Measurements from ENCODE around the gene MIEN1.
"Not testable (repeated sequence)": the region's sequence is repeated elsewhere in the genome, so short reads cannot be mapped to it uniquely, and the experiment has no call there.

MIEN1 gene

DNA sequence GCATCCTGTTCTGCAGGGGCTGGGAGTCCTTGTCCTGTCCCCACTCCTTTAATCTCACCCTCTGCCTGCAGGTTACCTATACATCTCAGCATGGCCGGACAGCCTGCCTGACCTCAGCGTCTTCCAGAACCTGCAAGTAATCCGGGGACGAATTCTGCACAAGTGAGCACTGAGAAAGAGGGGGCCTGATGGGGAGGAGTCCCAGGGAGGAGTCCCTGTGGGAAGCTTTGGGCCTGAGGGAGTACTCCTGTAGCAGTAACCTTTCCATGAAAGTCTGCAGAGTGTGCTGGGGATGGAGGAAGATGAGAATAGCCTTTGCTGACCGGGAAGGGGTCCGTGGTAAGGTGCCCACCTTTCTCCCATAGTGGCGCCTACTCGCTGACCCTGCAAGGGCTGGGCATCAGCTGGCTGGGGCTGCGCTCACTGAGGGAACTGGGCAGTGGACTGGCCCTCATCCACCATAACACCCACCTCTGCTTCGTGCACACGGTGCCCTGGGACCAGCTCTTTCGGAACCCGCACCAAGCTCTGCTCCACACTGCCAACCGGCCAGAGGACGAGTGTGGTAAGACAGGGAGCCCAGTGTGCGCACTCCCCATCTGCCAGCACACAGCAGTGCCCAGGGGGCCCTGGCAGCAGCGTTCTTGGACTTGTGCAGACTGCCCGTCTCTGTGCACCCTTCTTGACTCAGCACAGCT is 14.8 kb downstream of the MIEN1 start:
- no peak for DNase-seq

DNA sequence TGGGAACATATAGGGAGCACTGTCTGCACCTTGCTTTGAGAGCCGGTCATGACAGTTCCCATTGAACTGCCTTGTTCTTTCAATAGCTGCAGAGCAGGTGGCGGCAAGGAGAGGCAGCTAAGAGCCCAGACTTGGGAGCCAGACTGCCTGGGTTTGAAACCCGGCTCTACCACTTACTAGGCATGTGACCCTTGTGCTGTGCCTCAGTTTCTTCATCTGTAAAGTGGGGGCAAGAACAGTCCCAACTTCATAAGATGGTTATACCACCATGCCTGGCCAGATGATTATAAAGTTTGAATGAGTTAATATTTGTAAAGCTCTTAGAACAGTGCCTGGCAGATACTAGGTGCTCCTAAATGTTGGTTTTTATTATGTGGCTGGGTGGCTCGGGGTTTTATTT is 16.1 kb downstream of the MIEN1 start:
- no peak for DNase-seq

DNA sequence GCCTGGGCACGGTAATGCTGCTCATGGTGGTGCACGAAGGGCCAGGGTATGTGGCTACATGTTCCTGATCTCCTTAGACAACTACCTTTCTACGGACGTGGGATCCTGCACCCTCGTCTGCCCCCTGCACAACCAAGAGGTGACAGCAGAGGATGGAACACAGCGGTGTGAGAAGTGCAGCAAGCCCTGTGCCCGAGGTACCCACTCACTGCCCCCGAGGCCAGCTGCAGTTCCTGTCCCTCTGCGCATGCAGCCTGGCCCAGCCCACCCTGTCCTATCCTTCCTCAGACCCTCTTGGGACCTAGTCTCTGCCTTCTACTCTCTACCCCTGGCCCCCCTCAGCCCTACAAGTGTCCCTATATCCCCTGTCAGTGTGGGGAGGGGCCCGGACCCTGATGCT is 18.5 kb downstream of the MIEN1 start:
- DNase-seq, result no peak

DNA sequence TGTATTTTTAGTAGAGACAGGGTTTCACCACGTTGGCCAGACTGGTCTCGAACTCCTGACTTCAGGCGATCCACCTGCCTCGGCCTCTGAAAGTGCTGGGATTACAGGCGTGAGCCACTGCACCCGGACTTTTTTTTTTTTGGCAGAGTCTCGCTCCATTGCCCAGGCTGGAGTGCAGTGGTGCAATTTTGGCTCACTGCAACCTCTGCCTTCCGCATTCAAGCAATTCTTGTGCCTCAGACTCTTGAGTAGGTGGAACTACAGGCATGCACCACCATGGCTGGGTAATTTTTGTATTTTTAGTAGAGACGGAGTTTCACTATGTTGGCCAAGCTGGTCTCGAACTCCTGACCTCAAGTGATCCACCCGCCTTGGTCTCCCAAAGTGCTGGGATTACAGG is 19.3 kb downstream of the MIEN1 start:
- not testable (repeated sequence) for DNase-seq

DNA sequence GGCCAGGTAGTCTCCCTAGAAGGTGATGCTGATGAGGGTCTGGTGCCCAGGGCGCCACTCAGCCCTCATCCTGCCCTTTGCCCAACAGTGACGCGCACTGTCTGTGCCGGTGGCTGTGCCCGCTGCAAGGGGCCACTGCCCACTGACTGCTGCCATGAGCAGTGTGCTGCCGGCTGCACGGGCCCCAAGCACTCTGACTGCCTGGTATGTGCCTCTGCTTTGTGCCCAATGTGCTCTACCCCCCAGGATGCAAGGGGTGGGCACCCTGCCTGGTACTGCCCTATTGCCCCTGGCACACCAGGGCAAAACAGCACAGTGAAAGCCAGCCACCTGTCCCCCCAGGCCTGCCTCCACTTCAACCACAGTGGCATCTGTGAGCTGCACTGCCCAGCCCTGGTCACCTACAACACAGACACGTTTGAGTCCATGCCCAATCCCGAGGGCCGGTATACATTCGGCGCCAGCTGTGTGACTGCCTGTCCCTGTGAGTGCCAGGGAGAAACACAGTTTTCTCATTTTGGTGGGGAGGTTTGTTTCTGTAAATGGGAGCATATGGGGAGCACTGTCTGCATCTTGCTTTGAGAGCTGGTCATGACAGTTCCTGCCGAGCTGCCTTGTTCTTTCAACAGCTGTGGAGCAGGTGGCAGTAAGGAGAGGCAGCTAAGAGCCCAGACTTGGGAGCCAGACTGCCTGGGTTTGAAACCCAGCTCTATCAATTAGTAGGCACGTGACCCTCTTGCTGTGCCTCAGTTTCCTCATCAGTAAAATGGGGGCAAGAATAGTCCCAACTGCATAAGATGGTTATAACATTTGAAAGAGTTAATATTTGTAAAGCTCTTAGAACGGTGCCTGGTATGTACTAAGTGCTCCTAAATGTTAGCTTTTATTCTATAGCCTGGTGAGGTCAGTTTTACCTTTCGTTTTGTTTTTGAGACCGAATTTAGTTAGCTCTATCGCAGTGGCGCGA is 20.1 kb downstream of the MIEN1 start:
- no peak for DNase-seq

DNA sequence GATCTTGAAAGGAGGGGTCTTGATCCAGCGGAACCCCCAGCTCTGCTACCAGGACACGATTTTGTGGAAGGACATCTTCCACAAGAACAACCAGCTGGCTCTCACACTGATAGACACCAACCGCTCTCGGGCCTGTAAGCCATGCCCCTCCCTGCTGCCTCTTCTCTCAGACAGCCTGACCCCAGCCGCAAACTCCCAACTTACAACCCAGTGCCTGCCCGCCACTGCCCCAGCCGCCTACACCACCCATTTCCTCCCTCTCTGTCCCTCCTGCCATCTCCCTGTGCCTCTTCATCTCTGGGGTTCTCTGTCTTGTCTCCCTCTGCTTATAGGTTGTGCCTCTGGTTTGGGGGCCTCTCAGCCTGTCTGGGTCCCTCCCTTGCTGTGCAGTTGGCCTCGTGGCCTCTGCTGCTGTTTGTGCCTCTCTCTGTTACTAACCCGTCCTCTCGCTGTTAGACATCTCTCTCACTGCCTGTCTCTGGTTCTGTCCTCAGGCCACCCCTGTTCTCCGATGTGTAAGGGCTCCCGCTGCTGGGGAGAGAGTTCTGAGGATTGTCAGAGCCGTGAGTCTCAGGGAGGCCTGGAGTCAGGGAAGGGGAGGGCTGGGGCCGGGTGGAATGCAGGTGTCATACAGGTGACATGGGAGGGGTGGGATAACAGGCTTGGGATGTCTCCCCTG is 20.9 kb downstream of the MIEN1 start:
- DNase-seq, result no peak

DNA sequence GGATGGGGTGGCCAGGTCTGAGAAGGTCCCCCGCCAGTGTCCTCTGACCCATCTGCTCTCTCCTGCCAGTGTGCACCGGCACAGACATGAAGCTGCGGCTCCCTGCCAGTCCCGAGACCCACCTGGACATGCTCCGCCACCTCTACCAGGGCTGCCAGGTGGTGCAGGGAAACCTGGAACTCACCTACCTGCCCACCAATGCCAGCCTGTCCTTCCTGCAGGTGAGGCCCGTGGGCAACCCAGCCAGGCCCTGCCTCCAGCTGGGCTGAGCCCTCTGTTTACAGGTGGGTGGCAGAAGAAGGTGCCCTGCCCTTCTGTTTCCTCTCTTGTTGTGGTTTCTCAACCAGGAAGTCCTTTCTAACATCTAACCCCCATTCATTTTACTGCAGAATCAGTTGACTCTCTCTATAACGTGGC is 23.4 kb downstream of the MIEN1 start:
- no peak for DNase-seq

DNA sequence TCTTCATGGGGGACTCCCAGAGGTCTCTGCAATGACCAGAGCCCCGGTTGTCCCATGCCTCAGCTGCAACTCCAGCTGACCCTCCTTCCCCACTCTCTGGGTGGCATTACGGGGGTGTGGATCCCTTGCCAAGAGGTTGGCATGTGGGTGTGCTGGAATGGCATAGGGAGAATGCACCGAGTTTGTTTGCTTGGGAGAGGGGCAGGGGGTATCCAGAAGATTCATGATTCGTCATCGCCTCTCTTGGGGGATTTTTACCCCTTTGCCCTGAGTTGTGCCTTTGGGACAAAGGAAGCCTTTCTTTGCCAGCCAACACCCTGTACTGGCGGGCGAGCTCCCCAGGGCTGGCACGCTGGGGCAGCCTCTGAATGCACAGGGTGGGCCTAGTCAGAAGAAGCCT is 23.9 kb downstream of the MIEN1 start:
- no peak for DNase-seq

DNA sequence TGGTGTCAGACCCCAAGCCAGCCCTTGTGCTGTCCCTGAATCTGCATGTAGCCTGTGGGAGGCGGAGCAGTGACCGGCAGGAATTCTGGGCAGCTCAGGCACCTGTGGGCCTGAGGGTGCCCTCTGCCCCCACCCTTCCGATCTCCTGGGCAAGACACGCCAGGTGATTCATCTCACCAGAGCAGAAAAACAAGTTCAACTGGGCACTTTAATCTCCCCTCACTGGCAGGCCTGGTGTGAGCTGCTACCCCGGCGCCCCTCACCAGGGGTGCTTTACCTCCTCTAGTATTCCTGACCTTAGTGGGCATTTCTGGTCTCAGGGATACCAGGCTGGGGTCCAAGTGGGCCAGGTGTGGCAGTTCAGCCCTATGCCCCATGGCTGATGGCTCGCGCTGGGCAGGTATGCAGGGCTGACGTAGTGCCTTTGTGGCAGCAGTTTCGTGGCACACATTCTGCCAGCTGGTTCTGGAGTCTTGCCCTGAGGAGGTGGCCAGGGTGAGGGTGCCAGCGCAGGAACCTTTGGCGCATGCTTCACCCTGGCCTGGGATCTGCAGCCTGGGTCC is 24.5 kb downstream of the MIEN1 start:
- DNase-seq, result no peak

DNA sequence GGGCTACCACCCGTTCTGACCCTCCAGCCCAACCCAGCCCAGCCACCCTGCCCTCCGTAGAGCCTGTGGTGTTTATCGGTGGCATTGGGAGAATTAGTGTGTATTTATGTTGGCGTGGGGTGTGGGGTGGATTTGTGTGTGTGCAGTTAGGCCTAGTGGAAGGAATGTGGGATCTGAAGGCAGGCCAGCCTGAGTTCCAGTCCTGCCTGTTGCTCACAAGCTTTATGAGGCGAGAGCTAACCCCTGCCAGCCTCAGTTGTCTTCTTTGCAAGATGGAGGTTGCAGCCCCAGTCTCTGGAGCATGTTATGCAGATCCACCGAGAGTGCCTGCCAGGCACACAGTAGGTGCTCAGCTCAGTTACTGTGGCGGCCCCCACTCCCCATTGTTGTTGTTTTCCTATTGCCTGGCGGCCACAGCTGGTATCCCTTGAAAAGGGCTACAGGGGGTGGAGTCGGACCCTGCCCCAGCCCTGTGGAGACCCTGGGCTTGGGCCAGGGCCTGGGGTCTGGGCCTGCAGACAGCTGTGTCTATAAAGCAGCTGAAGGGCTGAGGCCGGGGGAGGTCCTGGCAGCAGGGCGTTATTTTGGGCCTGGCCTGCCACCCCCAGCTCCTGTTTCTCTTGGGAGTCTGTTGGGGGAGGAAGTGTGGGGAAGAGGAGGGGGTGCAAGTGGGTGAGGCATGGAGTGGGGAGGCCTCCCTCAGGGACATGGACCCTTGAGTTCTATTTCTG is 25.3 kb downstream of the MIEN1 start:
- DNase-seq, result no peak

DNA sequence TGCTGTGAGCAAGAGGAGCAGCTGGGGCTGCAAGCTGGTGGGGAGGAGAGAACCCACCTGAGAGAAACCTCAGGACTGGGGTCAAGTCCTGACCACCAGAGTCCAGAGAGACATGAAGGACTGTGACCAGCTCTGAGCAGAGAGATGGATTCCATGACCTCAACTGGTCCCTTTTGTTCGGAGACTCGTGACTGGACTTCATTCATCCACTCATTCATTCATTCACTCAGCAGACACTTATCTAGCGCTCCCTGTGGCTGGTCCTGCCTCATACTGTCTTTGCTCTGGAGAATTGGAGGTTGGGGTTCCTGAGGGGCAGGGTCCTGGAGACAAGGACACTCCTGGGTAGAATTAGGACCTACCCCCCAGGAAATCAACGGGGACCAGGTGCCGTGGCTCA is 26.4 kb downstream of the MIEN1 start:
- no peak for DNase-seq

DNA sequence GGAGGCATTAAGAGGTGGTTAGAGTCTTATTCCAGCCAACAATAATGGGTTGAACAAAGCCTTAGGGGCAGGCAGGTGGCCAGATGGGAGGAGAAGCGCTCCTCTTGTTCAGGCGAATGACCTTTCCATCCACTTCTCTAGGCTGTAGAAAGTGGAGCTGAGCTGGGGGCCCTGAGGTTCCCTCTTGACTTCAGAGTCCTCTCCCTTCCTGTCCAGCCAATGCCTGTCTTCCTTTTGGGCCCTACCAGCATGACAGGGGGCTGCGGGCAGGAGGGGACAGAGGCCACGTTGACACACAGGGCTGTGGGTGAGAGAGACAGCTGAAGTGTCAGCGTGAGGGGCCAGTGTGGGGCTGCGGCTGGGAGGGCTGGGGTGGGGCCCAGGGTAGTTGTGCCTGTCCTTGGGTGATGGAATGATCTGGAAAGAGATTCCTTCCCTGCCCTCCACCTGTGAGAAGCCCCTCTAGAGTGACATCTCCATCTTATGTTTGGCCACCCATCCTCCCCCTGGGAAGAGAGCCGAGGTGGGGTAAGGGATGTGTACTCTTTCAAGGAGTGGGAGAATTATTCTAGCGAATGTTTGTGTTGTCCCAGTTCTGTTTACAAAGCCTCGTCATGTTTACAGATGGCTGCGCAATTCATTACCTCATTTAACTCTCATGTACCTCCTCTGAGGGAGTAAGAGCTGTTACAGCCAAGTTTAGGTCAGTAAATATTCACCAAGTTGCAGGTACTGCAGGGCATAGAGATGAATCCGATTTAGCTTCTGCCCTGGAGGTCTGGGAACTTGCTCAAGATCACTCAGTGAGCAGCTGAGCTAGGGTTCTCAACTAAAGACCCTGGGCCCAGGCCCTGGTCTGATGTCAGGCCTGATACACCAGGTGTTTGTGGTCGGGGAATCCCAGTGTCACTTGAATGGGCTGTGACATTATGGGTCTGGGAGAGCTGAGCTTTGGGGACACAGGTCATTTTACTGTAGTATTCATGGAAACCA is 27.1 kb downstream of the MIEN1 start:
- no peak for DNase-seq

DNA sequence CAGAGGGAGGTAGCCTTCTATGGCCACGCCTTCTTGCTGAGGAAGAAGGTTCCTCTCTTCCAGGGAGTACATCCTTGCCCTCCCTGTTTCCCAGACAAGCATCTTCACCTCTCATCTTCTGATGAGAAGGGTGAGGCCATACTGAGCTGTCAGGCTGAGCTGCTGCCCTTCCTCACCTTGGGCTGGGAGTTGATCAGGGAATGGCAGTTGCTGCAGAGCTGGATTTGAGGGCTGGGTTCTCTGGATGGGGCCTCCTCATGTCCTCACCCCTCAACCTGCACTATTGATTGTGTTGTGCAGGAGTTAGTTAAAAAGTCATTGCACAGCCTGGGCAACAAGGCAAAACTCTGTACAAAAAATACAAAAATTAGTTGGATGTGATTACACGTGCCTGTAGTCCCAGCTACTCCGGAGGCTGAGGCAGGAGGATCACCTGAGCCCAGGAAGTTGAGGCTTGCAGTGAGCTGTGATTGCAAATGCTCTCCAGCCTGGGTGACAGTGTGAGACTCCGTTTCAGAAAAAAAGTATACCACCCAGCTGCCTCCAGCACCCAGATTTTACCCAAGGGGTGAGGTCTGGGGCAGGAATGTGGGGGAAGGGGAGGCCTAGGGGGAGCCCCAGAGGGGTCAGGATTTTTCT is 28.4 kb downstream of the MIEN1 start:
- DNase-seq, result no peak

DNA sequence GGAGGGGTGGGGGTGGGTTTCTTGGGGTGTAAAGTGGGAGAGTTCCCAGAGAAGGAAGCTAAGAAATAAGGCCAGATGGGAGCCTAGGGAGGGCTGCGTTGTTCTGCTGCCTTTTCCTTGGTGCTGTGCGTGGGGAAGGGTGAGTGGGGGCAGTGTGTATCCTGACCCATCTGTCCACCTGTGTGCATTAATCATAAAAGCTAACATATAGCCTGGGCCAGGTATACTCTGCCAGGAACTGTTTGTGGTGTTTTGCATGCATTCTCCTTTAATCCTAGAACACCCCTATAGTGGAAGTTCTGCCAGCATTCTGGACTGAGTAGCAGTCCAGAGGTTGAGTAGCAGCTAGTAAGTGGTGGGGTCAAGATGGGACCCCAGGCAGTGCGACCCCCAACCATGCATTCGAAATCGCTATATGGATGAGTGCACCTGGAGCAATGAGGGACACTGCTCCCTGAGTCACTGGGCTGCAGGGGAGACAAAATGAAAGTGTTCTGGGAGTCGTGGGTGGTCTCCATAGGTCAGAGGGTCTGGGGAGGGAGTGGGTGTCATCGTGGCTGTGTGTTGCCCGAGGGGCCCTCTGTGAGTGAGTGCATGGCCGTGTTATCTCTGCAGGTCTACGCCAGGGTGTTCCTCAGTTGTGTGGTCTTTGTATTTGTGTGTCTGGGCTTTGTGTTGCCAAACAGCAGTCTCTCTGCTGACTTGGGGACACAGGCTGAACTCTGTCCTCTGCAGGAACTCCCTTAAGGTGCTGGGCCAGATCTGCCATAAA is 29.1 kb downstream of the MIEN1 start:
- no peak for DNase-seq

DNA sequence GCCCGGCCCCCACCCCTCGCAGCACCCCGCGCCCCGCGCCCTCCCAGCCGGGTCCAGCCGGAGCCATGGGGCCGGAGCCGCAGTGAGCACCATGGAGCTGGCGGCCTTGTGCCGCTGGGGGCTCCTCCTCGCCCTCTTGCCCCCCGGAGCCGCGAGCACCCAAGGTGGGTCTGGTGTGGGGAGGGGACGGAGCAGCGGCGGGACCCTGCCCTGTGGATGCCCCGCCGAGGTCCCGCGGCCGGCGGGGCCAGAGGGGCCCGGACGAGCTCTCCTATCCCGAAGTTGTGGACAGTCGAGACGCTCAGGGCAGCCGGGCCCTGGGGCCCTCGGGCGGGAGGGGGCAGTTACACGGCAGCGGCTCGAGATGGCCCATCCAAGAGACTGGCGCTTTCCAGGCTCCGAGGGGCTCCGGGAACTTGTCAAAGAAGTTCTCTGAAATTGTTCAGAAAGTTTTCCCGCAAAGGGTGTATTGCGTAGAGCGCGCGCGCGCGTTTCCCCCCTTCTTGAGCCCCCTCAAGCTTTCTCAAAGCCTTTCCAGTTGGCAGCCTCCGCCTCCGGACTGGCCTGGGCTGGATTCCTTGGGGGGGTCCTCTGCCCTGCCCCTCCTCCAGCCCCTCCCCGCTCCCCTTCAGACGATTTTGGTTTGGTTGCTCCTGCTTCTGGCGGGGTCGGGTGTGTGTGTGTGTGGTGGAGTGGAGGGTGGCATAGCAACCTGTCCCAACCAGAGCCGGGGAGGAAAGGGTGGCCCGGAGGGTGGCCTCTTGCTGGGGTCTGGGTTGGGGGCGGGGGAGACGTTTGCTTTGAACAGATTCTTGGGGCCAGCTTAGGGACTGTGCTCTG is 30.0 kb downstream of the MIEN1 start:
- no peak for DNase-seq

DNA sequence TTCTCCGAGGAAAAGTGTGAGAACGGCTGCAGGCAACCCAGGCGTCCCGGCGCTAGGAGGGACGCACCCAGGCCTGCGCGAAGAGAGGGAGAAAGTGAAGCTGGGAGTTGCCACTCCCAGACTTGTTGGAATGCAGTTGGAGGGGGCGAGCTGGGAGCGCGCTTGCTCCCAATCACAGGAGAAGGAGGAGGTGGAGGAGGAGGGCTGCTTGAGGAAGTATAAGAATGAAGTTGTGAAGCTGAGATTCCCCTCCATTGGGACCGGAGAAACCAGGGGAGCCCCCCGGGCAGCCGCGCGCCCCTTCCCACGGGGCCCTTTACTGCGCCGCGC is 30.5 kb downstream of the MIEN1 start, which contains the start of gene ERBB2:
Gene ERBB2, plus strand, starts transcription at position 247 of the 330 bp plus-strand sequence. CDS start 175 bp downstream, outside the sequence.
- DNase-seq, result no peak

DNA sequence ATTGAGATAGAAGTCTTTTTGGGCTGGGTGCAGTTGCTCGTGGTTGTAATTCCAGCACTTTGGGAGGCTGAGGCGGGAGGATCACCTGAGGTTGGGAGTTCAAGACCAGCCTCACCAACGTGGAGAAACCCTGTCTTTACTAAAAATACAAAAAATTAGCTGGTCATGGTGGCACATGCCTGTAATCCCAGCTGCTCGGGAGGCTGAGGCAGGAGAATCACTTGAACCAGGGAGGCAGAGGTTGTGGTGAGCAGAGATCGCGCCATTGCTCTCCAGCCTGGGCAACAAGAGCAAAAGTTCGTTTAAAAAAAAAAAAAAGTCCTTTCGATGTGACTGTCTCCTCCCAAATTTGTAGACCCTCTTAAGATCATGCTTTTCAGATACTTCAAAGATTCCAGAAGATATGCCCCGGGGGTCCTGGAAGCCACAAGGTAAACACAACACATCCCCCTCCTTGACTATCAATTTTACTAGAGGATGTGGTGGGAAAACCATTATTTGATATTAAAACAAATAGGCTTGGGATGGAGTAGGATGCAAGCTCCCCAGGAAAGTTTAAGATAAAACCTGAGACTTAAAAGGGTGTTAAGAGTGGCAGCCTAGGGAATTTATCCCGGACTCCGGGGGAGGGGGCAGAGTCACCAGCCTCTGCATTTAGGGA is 31.0 kb downstream of the MIEN1 start:
- DNase-seq, result not testable (repeated sequence)

DNA sequence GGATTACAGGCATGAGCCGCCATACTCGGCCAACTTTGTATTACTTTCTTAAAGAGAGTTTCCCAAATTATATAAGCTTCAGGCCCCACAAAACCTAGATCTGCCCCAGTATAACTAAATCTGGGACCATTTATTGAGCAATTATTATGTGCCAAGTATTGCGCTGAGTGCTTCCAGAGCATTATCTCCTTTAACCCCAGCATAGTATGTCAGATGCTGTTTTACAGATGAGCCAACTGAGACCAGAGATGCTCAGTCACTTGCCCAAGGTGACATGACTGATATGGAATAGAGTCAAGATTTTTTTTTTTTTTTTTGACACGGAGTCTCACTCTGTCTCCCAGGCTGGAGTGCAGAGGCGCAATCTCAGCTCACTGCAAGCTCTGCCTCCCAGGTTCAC is 32.4 kb downstream of the MIEN1 start:
- DNase-seq, result no peak

Measured in activated T-cell treated with anti-CD3 and anti-CD28 coated beads for 4 hours (primary cell).